NB4 (cell line): Measurements from ENCODE around the gene C1orf105.

Source experiments
- DNase-seq: peaks from one replicate; pipeline ENCODE4 v3.0.0; 2010; ENCODE audit warnings: low read depth
- H3K4me3 ChIP-seq: one replicate; pipeline ENCODE4 v1.5.1; 2011; ENCODE audit warnings: mild to moderate bottlenecking, low read depth, low read length, moderate library complexity
- MYC ChIP-seq: IDR thresholded peaks from 2 replicates; pipeline ENCODE4 v1.6.1; 2011; ENCODE audit warnings: low read depth, low read length
- POLR2A ChIP-seq: IDR thresholded peaks from 2 replicates; pipeline ENCODE4 v1.6.1; 2011; ENCODE audit warnings: mild to moderate bottlenecking; ENCODE audit not compliant: insufficient read length; ENCODE audit errors: extremely low read depth
- TF ChIP-seq, protein P1 (sequence below): IDR thresholded peaks from 2 replicates; pipeline ENCODE4 v1.6.1; 2011; ENCODE audit warnings: low read depth, low read length
- TF ChIP-seq, protein P2 (sequence below): IDR thresholded peaks from one replicate; pipeline ENCODE4 v1.5.1; 2012; ENCODE audit warnings: low read depth, low read length

Gene C1orf105

DNA sequence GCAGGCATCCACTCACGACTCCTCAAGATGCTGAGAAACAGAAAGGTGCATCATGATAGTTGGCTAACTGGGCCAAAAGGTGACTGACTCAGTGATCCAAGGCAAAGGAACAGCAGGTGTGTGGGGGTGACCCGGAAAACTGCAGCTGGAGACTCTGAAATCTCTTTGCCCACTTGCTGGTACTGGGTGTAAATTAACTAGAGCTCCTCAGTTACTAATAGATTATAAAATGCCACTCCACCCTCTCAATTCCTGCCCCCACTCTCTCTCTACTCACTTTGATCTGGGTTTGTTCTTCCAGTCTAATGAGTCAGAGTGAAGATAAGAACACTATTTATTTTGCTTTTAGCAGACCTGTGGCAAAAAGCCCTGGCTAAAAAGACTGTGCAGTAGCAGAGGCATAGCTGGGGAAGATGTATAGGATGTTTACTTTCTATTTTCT, 30.5 kb downstream of the C1orf105 start:
- TF ChIP-seq POLR2A (no peak), MYC (no peak)
- TF ChIP-seq, protein P1, sequence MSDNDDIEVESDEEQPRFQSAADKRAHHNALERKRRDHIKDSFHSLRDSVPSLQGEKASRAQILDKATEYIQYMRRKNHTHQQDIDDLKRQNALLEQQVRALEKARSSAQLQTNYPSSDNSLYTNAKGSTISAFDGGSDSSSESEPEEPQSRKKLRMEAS = no peak
- TF ChIP-seq, protein P2, sequence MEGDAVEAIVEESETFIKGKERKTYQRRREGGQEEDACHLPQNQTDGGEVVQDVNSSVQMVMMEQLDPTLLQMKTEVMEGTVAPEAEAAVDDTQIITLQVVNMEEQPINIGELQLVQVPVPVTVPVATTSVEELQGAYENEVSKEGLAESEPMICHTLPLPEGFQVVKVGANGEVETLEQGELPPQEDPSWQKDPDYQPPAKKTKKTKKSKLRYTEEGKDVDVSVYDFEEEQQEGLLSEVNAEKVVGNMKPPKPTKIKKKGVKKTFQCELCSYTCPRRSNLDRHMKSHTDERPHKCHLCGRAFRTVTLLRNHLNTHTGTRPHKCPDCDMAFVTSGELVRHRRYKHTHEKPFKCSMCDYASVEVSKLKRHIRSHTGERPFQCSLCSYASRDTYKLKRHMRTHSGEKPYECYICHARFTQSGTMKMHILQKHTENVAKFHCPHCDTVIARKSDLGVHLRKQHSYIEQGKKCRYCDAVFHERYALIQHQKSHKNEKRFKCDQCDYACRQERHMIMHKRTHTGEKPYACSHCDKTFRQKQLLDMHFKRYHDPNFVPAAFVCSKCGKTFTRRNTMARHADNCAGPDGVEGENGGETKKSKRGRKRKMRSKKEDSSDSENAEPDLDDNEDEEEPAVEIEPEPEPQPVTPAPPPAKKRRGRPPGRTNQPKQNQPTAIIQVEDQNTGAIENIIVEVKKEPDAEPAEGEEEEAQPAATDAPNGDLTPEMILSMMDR = no peak
- no peak overlapping the region for H3K4me3 ChIP-seq
- DNase-seq = no peak

DNA sequence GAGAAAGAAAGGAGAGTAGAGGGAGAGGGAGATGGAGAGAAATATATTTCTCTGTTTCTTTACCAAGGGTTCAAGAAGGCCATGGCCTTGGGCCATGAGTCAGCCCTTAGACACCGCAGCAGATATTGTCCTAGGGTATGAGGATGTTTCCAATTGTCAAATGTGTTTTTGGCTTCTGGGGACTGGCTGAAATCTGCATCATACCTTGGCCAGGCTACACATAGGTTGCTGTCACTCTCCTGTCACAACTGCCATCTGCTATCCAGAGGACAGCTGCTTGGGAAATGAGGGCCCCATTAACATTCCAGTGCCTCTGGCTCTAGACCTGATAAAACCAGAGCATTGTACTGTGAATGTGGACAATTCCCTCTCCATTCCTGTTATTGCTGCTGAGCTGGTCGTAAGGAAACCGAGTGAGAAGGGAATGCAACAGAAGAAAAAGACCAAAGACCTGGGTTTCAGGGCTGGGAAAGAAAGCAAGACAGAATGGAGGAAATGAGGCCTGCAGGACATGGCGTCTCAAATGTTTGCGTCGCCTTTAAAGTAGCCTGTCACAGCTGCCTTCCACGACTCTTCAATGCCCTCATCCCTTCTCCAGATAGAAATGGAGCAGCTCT, 32.2 kb downstream of the C1orf105 start:
- no peak for DNase-seq
- H3K4me3 ChIP-seq = no peak overlapping the region
- TF ChIP-seq, protein P2 = no peak
- TF ChIP-seq MYC (no peak), POLR2A (no peak)
- TF ChIP-seq, protein P1 = no peak

DNA sequence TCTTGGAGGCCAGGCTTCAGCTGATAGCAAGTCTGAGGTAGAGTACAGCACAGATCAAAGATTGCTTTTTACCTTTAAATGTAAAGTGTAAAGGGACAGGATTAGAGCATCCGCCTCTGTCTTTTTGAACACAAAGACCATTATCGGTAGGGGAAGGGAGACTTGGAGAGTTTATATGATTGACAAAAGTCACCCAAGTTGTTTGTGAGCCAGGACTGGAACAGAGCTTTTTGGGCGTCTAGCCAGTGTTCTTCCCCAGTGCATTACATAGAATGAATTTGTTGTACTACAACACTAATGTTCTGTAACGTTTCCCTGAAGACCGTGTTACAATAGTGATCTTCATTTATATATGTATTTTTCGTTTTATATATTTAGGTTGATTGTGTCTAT, 32.7 kb downstream of the C1orf105 start:
- TF ChIP-seq POLR2A (no peak), MYC (no peak)
- TF ChIP-seq, protein P1 = no peak
- TF ChIP-seq, protein P2 = no peak
- DNase-seq = no peak
- H3K4me3 ChIP-seq = no peak overlapping the region

DNA sequence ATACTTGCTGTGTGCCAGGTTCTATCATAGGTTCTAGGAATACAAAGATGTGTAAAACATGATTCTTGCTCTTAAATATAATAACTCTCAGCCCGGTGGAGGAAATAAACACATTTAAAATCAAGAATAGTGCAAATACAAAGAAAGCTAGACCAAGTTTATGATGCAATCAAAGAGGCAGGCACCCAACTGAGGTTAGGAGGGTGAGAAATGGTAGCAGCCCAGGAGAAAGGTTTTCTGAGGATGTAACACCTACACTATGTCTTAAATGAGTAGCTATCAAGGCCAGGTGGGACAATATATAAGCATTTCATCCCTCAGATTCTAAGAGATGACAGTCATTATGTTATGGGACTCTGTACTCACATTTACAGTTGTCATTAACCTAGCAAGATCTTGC, 33.1 kb downstream of the C1orf105 start:
- H3K4me3 ChIP-seq = no peak overlapping the region
- no peak for DNase-seq
- TF ChIP-seq, protein P1 = no peak
- TF ChIP-seq MYC (no peak), POLR2A (no peak)
- TF ChIP-seq, protein P2 = no peak

DNA sequence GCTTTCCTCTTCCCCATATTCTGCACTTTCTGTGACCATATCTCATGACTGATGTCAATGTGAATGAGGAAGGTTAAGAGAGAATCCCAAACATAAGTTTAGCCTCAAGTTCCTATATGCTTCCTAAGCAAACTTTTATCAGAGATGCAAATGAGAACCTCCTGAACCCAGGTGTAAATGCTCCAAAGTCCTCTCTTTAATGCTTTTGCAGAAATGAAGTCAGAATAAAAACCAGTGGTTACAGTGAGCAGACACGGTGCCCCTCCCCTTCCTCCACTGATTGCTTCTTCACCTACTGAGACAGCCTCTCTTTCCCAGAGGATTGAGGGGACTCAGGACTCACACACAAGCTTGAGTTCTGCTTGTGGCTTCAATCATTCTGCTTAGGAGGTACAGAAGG, 35.0 kb downstream of the C1orf105 start:
- TF ChIP-seq, protein P2 = no peak
- TF ChIP-seq POLR2A (no peak), MYC (no peak)
- TF ChIP-seq, protein P1 = no peak
- no peak for DNase-seq
- H3K4me3 ChIP-seq = no peak overlapping the region

DNA sequence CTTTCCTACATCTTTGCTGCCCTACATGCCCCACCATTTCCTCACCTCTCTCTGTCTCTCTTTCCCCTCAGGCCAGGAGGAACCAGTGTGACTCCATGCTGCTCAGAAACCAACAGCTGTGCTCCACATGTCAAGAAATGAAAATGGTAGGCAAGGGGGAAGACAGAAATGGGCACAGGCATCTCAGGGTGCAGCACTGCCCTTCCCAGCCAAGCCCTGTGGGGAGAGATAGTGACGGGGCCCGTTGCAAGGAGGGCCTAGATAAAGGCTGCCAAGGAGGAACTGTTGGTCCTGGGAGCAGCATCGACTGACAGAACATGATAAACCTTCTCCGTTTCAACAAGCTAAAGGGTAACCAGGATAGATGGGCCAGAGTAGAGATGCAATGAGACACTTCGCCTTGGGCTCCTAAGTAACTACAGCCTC, 35.9 kb downstream of the C1orf105 start:
- TF ChIP-seq, protein P2 = no peak
- no peak for TF ChIP-seq POLR2A
- TF ChIP-seq, protein P1 = no peak
- TF ChIP-seq MYC = no peak
- DNase-seq = no peak
- H3K4me3 ChIP-seq = no peak overlapping the region
